HEK293T (cell line): ENCODE data around the gene EDA.

Experiments used
- CTCF ChIA-PET: fragments of 350-600 bp; formaldehyde crosslinking; extraction: SDS; loops from one replicate; lab custom pipeline; 2021; ENCODE audit warnings: antibody characterized with exemption, inconsistent platforms; lab: Yijun Ruan, JAX
- POLR2A ChIA-PET: fragments of 350-600 bp; formaldehyde crosslinking; extraction: SDS; loops from one replicate; lab custom pipeline; 2020; ENCODE audit warnings: antibody characterized with exemption, inconsistent platforms; lab: Yijun Ruan, JAX
- DNase-seq: peaks from one replicate; pipeline ENCODE4 v3.0.0; 2012; ENCODE audit warnings: mixed read lengths; ENCODE audit errors: extremely low spot score
- ARNT ChIP-seq: fragments of 450-650 bp; IDR thresholded peaks from 2 replicates; pipeline ENCODE4 v1.6.1; 2017; ENCODE audit warnings: mild to moderate bottlenecking
- BHLHE40 ChIP-seq: fragments of 450-650 bp; IDR thresholded peaks from 2 replicates; pipeline ENCODE4 v1.6.1; 2016; ENCODE audit warnings: mild to moderate bottlenecking, moderate library complexity, borderline replicate concordance
- CTBP1 ChIP-seq: fragments of 450-650 bp; IDR thresholded peaks from 2 replicates; pipeline ENCODE4 v1.6.1; 2016; ENCODE audit warnings: borderline replicate concordance
- ELF4 ChIP-seq: fragments of 450-650 bp; IDR thresholded peaks from 2 replicates; pipeline ENCODE4 v1.6.1; 2017; ENCODE audit warnings: antibody characterized with exemption
- FOXA1 ChIP-seq: fragments of 450-650 bp; IDR thresholded peaks from 2 replicates; pipeline ENCODE4 v1.6.1; 2016; ENCODE audit warnings: mild to moderate bottlenecking
- FOXK2 ChIP-seq: fragments of 450-650 bp; IDR thresholded peaks from 2 replicates; pipeline ENCODE4 v1.6.1; 2016; ENCODE audit warnings: mild to moderate bottlenecking
- FOXM1 ChIP-seq: fragments of 450-650 bp; IDR thresholded peaks from 2 replicates; pipeline ENCODE4 v1.6.1; 2017; ENCODE audit warnings: mild to moderate bottlenecking, borderline replicate concordance
- HDGF ChIP-seq: fragments of 450-650 bp; IDR thresholded peaks from 2 replicates; pipeline ENCODE4 v1.6.1; 2017; ENCODE audit warnings: antibody characterized with exemption, borderline replicate concordance
- L3MBTL2 ChIP-seq: fragments of 450-650 bp; conservative IDR thresholded peaks from 2 replicates; pipeline ENCODE4 v1.6.1; 2016; ENCODE audit warnings: mild to moderate bottlenecking
- LEF1 ChIP-seq: fragments of 450-650 bp; IDR thresholded peaks from 2 replicates; pipeline ENCODE4 v1.6.1; 2017; ENCODE audit warnings: mild to moderate bottlenecking, borderline replicate concordance
- NFRKB ChIP-seq: fragments of 450-650 bp; IDR thresholded peaks from 2 replicates; pipeline ENCODE4 v1.6.1; 2016; ENCODE audit warnings: mild to moderate bottlenecking, moderate library complexity
- PKNOX1 ChIP-seq: fragments of 450-650 bp; IDR thresholded peaks from 2 replicates; pipeline ENCODE4 v1.6.1; 2016
- SP1 ChIP-seq: fragments of 450-650 bp; IDR thresholded peaks from 2 replicates; pipeline ENCODE4 v1.6.1; 2017
- SUZ12 ChIP-seq: fragments of 450-650 bp; IDR thresholded peaks from 2 replicates; pipeline ENCODE4 v1.6.1; 2016; ENCODE audit warnings: mild to moderate bottlenecking
- TARDBP ChIP-seq: fragments of 450-650 bp; IDR thresholded peaks from 2 replicates; pipeline ENCODE4 v1.6.1; 2016
- ZNF384 ChIP-seq: fragments of 450-650 bp; IDR thresholded peaks from 2 replicates; pipeline ENCODE4 v1.6.1; 2016

Gene EDA

GRCh38 chrX:70044541-70045245 is 428.8 kb downstream of the EDA start:
- POLR2A ChIA-PET: no interaction called here
- DNase-seq: no peak
- TF ChIP-seq PKNOX1: no peak
- TF ChIP-seq ELF4: no peak
- CTCF ChIA-PET: no interaction called here

GRCh38 chrX:70046978-70047377 is 431.1 kb downstream of the EDA start:
- no peak for DNase-seq
- TF ChIP-seq SUZ12: no peak
- no peak for TF ChIP-seq FOXA1
- TF ChIP-seq HDGF: no peak
- TF ChIP-seq FOXK2: no peak
- no peak for TF ChIP-seq CTBP1
- no peak for TF ChIP-seq BHLHE40
- no peak for TF ChIP-seq ARNT
- TF ChIP-seq NFRKB: no peak
- no peak for TF ChIP-seq ZNF384
- no peak for TF ChIP-seq LEF1
- no peak for TF ChIP-seq ELF4
- no peak for TF ChIP-seq PKNOX1
- no peak for TF ChIP-seq FOXM1
- TF ChIP-seq L3MBTL2: no peak
- ChIA-PET CTCF (no interaction called here), POLR2A (no interaction called here)

- ChIA-PET CTCF (no interaction called here), POLR2A (no interaction called here)
- TF ChIP-seq NFRKB: no peak
- no peak for TF ChIP-seq ARNT
- no peak for TF ChIP-seq ELF4
- no peak for TF ChIP-seq SUZ12
- DNase-seq: no peak
Measured at GRCh38 chrX:70049406-70049805, 433.5 kb downstream of the EDA start.

GRCh38 chrX:70049925-70050324 is 434.0 kb downstream of the EDA start, which contains the start of gene AWAT2:
TSS of gene AWAT2 (minus strand) at chrX:70049938. CDS start at chrX:70049932, 6 bp downstream.
- no peak for DNase-seq
- CTCF ChIA-PET: interaction anchor here (0.6 kb wide), 1 partner anchor 17 kb away, joined by 3 read pairs; no protein-coding TSS in a partner anchor
- POLR2A ChIA-PET: no interaction called here
- no peak for TF ChIP-seq NFRKB
- TF ChIP-seq HDGF: no peak
- no peak for TF ChIP-seq ZNF384
- no peak for TF ChIP-seq PKNOX1
- no peak for TF ChIP-seq FOXA1
- TF ChIP-seq FOXM1: no peak
- TF ChIP-seq BHLHE40: no peak
- no peak for TF ChIP-seq ARNT
- TF ChIP-seq SUZ12: no peak
- no peak for TF ChIP-seq FOXK2
- TF ChIP-seq SP1: no peak
- no peak for TF ChIP-seq ELF4
- TF ChIP-seq TARDBP: no peak
- no peak for TF ChIP-seq LEF1
- TF ChIP-seq L3MBTL2: no peak
- TF ChIP-seq CTBP1: no peak

- no peak for TF ChIP-seq ARNT
- TF ChIP-seq SUZ12: no peak
- no peak for TF ChIP-seq PKNOX1
- TF ChIP-seq FOXA1: no peak
- no peak for TF ChIP-seq BHLHE40
- no peak for DNase-seq
- ChIA-PET CTCF (no interaction called here), POLR2A (no interaction called here)
Measured at GRCh38 chrX:70052895-70053615, 437.1 kb downstream of the EDA start.

GRCh38 chrX:70054391-70054790 is 438.5 kb downstream of the EDA start:
- ChIA-PET CTCF (no interaction called here), POLR2A (no interaction called here)
- TF ChIP-seq CTBP1 (no peak), ARNT (no peak), PKNOX1 (no peak), FOXM1 (no peak), L3MBTL2 (no peak), HDGF (no peak), FOXK2 (no peak), ELF4 (no peak), SUZ12 (no peak), SP1 (no peak), TARDBP (no peak), LEF1 (no peak), FOXA1 (no peak), ZNF384 (no peak)
- no peak for DNase-seq
